Activated T-cell treated with anti-CD3 and anti-CD28 coated beads for 48 hours (primary cell): ENCODE results near the gene CFAP299.
"Not testable (repeated sequence)": the region's sequence is repeated elsewhere in the genome, so short reads cannot be mapped to it uniquely, and the experiment has no call there.

Experiments used
- DNase-seq: peaks from one replicate; pipeline ENCODE4 v3.0.0-alpha.2; 2020; ENCODE audit warnings: low read depth

Gene CFAP299

DNA sequence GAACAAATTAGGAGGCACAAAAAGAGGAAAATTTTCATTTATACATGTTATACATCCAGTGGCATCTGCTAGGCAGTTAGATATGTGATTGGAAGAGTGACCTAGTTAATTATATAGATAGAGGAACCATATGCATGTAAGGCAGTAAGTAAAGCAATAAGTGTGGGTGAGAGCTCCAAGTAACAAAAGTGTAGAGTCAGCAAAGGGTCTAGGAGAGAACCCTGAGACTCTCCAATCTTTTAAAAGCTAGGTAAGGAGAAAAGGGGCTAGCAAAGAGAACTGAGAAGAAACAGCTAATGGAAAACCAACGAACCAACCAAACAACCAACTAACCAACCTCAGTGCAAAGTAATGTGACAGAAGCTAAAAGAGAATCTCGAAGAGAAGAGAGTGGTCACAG, 3.8 kb upstream of the CFAP299 start:
- no peak for DNase-seq

GRCh38 chr4:80333121-80333520, 2.4 kb upstream of the CFAP299 start:
- no peak for DNase-seq

GRCh38 chr4:80334568-80334967, 962 bp upstream of the CFAP299 start:
- DNase-seq, result no peak

DNA sequence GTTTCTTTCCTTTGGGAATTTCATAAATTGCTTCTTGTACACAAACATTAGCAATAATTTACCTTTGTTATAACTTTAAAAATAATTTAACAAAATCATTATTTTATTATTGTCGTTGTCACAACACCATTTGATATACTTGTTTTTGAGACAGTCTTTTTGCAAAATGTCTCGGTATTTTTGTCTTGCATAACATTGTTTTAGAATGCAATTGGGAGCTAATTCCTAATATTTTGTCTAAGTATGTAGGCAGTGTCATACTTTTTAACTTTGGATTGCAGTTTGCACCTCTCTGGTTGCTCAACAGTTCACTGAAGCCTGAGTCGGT, 340 bp upstream of the CFAP299 start:
- no peak for DNase-seq

DNA sequence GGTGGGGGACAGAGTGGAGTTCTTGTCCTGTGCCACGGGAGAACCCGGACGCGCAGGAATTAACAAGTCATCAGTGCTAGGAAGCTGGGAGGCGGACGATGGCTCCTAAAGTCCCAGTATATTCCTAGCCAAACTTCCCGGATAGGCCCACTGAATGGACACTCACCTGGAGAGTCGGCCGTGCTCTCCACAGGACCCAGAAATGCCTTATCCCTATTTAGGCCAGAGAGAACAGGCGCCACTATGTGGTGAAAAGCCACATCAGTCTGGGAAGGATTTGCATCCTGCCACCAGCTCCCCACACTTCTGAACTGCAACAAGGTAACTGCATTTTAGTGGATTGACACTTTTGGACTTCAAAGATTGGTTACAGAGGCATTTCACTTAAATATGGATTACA, 1.1 kb downstream of the CFAP299 start:
- no peak for DNase-seq

DNA sequence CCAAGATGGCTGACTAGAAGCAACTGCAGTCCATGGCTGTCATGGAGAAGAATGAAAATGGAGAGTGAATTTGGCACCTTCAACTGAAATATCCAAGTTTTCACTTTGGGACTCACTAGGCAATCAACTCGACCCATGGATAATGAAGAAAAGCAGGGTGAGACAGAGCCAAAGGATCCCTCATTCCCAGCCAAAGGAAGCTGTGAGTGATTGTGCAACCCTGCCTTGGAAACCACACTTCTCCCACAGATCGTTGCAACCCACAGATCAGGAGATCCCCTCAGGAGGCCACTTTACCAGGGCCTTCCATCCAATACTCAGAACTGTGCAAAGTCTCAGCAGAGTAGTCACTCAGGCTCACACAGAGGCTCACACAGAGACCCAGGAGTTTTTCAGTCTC, 4.5 kb downstream of the CFAP299 start:
- DNase-seq, result no peak

GRCh38 chr4:80342684-80343083, 7.2 kb downstream of the CFAP299 start:
- DNase-seq, result not testable (repeated sequence)

DNA sequence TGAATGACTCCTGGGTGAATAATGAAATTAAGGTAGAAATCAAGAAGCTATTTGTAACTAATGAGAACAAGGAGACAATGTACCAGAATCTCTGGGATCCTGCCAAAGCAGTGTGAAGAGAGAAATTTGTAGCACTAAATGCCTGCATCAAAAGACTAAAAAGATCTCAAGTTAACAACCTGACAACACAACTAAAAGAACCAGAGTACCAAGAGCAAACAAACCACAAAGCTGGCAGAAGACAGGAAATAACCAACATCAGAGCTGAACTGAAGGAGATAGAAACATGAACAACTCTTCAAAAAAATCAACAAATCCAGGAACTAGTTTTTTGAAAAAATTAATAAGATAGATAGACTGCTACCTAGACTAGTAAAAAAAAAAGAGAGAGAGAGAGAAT, 8.4 kb downstream of the CFAP299 start:
- no peak for DNase-seq

DNA sequence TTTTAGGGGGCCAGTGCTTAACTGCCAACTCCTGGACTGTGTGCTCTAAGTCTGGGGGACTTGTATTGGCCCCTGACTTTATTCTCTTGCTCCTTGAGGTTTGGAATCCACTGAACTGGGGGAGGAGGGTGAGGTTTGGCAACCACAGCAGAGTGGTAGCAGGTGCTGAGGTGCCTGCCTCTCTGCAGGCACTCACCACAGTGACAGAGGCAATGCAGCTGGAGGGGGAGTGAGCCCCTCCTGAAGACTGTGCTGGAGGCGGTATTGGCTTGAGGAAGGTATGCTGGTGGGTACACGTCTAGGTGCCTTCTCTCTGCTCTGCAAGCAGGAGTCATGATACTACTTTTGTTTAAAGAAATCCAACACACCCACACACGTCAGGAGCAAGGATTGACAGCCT, 24.6 kb downstream of the CFAP299 start:
- no peak for DNase-seq

- no peak for DNase-seq
These were observed 25.4 kb downstream of the CFAP299 start for GRCh38 chr4:80360900-80361299.

GRCh38 chr4:80361329-80361900, 25.9 kb downstream of the CFAP299 start:
- DNase-seq, result no peak

- peak; percentile 25 for DNase-seq
These were observed 27.1 kb downstream of the CFAP299 start for GRCh38 chr4:80362578-80363181.

DNA sequence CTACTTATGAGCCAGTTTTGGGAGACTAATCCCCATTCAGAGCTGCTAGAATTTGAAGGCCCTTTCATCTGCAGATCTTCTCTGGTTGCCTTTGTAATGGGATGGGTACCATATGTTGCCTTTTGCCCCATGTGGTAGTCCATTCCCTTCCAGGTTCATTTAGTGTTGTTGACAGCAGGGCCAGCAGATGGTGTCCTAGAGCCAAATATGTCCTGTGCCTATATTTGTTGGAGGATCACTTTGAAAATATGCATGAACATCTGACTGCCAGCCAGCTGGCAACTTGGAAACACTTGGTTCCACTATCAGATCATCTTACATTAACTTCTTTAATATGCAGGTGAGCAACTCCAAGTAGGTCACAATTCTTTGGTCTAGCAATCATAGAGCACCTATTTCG, 30.4 kb downstream of the CFAP299 start:
- peak; percentile 18 for DNase-seq

- DNase-seq, result no peak
These were observed 32.2 kb downstream of the CFAP299 start for GRCh38 chr4:80367737-80368136.

DNA sequence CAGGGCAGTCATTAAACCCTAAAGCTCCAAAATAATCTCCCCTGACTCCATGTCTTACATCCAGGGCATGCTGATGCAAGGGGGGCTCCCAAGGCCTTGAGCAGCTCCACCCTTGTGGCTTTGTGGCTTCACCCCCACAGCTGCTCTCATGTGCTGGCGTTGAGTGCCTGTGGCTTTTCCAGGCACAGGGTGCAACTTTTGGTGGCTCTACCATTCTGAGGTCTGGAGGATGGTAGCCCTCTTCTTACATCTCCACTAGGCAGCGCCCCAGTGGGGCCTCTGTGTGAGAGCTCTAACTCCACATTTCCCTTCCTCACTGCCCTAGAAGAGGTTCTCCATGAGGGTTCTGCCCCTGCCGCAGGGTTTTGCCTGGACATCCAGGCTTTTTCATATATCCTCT, 35.1 kb downstream of the CFAP299 start:
- no peak for DNase-seq

DNA sequence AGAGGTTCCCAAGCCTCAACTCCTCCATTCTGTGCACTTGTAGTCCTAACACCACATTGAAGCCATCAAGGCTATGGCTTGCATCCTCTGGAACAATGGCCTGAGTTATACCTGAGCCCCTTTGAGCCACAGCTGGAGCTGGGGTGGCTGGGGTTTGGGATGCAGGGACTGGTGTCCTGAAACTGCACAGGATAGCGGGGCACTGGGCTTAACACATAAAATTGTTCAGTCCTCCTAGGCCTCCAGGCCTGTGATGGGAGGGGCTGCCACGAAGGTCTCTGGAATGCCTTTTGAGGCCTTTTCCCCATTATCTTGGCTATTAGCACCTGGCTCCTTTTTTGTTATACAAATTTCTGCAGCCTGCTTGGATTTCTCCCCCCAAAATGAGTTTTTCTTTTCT, 35.5 kb downstream of the CFAP299 start:
- no peak for DNase-seq

DNA sequence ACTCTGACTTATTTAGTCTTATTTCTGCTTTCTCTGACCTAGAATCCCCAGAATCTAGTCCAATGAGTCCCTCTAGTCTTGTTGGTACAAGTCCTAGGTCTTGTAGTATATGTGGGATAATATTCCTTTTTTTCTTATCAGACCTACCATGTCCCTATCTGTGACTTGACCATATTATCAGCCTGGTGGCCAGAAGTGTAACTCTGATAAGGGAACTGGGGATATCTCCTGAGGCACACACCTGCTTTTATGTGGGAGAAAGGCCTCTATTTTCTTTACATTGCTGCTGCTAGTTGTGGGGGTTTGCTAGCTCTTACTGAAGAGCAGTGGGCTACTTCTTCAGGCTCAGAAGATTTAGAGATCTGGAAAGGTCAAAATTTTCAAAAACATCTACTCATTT, 38.6 kb downstream of the CFAP299 start:
- no peak for DNase-seq

GRCh38 chr4:80382090-80382832, 46.7 kb downstream of the CFAP299 start:
- DNase-seq, result no peak

DNA sequence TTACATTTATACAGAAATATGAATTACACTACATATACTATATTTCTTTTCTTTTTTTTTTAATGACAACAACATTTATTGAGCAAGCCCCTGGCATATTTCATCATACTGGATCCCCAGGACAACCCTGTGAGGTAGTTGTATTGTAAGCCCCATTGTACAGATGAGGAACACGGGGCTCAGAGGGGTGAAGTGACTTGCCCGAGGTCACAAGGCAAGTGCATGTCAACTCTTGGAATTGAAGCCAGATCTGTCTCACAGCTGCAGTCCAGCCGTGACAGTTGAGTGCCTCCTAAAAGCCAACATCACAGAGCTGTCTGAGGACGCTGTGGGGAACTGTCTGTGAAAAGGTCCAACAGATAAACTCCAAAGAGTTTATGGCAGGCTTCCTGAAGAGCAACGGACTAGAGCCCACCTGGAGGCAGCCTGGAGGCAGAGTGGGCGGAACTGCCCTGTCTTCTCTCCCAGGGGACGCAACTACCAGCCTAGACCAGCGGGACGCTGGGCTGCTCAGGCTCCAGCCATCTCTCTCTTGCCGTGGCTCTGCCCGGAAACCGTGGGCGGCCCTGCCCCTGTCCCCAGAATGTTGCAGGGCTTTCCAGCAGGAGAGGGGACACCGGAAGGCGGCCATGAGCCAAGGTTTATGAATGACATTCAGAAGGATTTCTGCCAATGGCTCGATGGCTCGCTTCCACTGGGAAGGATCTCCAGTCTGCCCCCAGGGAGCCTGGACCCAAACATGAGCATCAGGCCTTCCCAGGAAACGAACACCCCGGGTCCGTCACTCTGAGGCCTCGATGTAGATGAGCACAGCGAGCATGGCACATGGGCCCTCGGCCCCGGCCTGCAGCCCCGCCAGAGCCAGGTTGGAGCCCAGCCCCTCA, 50.1 kb downstream of the CFAP299 start:
- DNase-seq, result no peak

GRCh38 chr4:80386281-80386886, 50.9 kb downstream of the CFAP299 start:
- no peak for DNase-seq

DNA sequence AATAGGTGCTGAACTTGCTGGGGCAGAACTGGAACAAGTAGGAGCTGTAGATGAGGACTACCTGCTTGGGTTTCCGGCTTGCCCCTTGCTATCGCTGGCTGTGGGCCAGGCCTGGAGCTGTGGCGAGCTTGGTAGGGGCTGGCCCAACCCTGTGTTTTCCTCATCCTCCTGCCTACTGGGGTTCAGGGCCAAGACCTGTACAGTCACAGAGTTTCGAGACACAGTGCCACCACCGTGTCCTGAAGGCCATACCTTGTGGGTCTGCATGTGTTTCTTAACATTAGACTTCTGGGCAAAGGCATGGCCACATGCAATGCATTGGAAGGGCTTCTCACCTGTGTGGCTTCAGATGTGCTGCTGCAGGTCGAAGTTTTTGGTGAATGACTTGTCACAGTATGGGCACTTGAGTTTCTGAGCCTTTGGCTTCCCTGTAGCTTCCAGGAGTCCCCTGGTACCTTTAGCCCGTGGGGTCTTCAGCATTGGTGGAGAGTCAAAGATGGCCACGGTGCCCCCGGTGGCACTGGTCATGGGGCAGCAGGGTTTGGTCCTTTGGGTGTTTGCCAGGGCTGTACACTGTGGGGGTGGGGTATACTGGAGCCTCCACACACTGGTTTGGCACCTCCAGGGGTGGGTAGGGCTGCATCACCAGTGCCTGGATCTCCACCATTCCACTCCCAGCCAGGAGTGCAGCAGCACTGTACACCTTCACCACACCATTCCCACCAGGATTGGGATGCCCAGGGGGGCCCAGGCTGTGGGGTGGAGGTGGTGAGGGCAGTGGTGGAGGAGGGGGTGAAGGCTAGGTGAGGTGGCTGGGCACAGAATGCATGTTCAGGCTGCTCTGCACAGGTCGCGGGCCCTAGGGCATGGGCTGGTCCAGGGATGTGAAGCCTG, 52.1 kb downstream of the CFAP299 start:
- no peak for DNase-seq

- no peak for DNase-seq
These were observed 52.7 kb downstream of the CFAP299 start for GRCh38 chr4:80388284-80388607.
